Breast epithelium (tissue), 3 donors: ENCODE results near the gene INTS3.

Experiments
- POLR2A ChIP-seq: fragments of 450-650 bp; IDR thresholded peaks from one replicate; pipeline ENCODE4 v1.6.1; 2016; ENCODE audit warnings: antibody characterized with exemption, mild to moderate bottlenecking, moderate library complexity
- POLR2AphosphoS5 ChIP-seq, 3 donors: sonication (generic); formaldehyde crosslinking; IDR thresholded peaks; one replicate each; pipeline ENCODE4 v1.6.1; 2017; ENCODE audit warnings: antibody characterized with exemption in 3 of 3
- TF ChIP-seq, protein P1 (sequence below), 3 donors: fragments of 450-650 bp; IDR thresholded peaks; one replicate each; pipeline ENCODE4 v1.5.1; 2016 to 2017; ENCODE audit warnings: antibody characterized with exemption in 3 of 3, mild to moderate bottlenecking in 3 of 3, moderate library complexity in 3 of 3

DNA sequence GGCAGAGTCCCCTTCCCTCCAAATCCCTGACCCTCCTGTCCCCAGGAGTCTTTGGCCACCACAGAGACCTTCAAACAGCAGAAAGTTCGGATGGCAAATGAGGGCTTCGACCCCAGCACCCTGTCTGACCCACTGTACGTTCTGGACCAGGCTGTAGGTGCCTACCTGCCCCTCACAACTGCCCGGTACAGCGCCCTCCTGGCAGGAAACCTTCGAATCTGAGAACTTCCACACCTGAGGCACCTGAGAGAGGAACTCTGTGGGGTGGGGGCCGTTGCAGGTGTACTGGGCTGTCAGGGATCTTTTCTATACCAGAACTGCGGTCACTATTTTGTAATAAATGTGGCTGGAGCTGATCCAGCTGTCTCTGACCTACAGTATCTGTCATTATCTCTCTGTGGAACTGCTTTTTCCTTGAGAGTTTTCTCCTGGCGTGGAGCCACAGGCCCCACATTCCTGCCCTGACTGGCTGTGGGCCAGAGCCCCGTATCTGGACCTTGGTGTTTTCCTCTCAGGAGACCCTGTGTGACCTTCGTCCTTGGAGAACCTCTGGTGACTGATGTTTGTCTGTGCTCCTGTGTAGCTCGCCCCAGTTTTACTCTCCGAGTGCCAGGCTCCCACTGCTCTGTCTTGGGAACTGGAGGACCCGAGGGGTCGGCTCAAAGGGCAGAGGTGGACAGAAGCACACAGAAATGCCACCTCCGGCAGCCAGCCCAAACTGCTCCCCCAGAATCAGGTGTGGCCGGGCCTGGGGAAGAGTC is 52.1 kb downstream of the INTS3 start:
- TF ChIP-seq, protein P1, sequence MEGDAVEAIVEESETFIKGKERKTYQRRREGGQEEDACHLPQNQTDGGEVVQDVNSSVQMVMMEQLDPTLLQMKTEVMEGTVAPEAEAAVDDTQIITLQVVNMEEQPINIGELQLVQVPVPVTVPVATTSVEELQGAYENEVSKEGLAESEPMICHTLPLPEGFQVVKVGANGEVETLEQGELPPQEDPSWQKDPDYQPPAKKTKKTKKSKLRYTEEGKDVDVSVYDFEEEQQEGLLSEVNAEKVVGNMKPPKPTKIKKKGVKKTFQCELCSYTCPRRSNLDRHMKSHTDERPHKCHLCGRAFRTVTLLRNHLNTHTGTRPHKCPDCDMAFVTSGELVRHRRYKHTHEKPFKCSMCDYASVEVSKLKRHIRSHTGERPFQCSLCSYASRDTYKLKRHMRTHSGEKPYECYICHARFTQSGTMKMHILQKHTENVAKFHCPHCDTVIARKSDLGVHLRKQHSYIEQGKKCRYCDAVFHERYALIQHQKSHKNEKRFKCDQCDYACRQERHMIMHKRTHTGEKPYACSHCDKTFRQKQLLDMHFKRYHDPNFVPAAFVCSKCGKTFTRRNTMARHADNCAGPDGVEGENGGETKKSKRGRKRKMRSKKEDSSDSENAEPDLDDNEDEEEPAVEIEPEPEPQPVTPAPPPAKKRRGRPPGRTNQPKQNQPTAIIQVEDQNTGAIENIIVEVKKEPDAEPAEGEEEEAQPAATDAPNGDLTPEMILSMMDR (IDR thresholded peaks at IDR 0.05) = no peak
- TF ChIP-seq POLR2AphosphoS5 (IDR thresholded peaks at IDR 0.05) (no peak), POLR2A (no peak)
